SKM-1 (cell line): Measurements from ENCODE around the gene CAPN1.
"Not testable (repeated sequence)": the region's sequence is repeated elsewhere in the genome, so short reads cannot be mapped to it uniquely, and the experiment has no call there.

ENCODE experiments used
- DNase-seq: peaks from one replicate; lab custom pipeline; 2025; ENCODE audit not compliant: unreplicated experiment; lab: John Stamatoyannopoulos, UW

Gene CAPN1

DNA sequence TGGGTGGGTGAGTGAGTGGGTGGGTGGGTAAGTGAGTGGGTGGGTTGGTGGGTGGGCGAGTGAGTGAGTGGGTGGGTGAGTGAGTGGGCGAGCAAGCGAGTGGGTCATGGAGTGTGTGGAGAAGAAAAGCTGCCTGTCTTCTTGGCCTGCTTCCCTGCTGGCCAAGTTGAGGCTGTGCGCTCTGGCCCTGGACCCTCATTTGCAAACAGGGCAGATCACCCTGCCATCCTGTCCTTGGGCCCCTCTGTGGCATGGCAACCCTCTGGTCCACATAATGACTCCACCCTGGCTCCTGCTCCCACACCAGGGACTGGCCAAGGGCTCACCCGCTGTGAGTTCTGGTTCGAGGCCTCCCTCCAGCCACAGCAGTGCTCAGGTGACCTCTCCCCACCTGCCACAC, 35.1 kb downstream of the CAPN1 start:
- DNase-seq, result no peak

DNA sequence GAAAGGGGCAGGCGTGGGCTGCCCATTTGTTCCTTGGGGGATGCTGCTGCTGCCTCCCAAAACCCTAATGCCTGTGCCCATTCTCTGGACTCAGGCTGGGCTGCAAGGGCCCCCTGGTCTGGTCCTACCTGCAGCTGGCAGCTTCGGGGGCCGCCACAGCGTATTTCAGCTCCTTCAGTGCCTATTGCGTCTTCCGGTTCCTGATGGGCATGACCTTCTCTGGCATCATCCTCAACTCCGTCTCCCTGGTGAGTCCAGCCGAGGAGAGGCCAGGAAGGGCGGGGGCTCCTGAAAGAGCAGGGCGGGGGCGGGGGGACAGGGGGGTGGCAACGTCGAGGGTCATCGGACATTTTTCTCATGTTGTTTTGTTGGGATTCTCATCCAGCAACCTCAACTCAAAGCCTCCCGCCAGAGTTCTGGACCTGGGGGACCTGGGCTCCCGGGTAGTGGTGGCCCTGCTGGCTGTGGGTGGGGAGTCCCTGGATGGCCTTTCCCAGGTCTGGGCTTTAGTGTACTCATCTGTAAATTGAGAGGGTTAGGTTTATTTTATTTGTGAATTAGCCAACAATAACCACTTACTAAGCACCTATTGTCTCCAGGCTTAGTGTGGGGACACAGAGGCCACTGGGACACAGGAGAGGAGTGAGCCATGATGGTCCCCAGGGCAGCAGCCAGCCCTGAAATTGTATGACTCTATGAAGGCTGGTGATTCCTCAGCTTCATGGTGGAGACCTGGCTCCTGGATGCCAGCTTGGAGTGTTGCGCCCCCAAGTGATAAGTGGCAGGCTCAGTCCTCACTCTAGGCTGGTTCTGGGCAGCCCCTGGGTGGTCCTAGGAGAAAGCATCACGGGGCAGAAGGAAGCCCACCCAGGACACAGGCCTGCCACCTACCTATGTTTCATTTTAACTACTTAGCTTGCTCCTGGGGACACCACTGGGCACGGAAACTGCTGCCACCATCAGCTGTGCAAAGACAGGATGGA, 36.0 kb downstream of the CAPN1 start:
- no peak for DNase-seq

DNA sequence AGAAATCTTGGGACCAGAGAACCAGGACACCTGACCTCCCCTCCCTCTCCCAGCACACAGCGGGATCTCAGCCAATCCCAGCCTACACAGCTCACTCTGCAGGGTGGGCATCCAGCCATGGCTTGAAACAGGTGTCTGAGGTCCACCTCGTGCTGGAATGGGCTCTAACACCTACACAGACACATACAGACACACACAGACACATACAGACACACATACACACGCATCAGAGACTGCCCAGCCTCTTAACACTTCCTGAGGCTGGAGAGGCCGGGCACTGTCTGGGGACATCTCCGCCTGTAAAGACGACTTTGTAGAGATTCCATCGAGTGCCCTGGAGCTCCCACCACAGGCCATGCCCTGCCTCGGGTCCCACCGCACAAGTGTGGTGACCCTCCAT, 36.7 kb downstream of the CAPN1 start:
- DNase-seq, result no peak

DNA sequence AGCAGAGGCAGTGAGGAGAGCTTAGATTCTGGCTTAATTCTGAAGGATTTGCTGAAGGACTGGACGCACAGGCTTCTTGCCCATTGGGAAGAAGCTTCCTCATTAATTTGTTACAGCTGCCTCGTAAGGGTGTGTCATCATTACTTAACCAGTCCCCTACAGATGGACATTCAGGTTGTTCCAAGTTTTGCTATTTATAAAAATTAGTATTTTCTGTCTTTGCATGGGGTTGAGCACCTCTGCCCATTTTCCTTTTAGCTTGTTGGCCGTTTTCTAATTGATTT, 38.1 kb downstream of the CAPN1 start:
- DNase-seq, result no peak

DNA sequence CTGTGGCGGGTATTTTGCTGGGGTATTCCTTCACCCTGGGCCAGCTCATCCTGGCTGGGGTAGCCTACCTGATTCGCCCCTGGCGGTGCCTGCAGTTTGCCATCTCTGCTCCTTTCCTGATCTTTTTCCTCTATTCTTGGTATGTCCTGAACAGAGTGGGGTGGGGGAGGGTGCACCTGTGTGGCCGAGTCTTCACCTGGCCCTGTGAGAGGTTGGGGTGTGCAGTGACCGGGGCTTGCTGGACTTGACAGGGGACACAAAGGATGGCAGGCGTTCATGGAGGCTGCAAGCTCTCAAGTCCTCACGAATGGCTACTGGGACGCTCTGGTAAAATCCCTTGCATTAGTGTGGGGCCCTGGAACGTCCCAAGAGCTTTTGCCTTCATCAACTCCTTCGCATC, 39.3 kb downstream of the CAPN1 start:
- DNase-seq, result no peak

DNA sequence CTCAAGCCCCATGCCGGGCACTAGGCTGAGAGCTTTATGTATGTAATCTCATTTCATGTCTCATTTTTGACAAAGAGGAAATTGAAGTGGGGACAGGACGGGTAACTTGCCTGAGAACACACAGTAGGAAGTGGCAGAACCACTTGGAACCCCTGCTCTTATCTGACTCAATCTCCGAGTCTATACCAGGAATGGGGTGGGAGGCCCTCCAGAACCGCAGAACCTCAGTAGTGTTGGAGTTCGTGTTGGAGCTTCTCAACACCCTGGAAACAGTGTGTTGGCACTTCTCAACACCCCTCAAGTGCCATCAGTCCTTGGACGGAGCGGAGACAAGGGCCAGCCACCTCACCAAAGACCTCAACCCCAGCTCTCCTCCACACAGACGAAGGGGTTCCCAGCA, 41.3 kb downstream of the CAPN1 start:
- no peak for DNase-seq

DNA sequence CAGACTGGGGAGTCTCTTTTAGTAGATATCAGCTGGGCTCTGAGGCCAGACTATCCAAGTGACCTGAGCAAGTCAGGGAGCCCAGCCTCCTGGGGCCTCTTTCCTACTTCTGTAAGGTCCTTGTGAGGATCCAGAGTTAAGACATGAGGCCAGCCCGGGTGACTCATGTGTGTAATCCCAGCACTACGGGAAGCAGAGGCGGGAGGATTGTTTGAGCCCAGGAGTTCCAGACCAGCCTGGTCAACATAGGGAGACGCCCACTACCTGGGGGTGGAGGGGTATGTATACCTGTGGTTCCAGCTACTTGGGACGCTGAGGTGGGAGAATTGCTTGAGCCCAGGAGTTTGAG, 43.2 kb downstream of the CAPN1 start:
- DNase-seq, result peak; percentile 13

DNA sequence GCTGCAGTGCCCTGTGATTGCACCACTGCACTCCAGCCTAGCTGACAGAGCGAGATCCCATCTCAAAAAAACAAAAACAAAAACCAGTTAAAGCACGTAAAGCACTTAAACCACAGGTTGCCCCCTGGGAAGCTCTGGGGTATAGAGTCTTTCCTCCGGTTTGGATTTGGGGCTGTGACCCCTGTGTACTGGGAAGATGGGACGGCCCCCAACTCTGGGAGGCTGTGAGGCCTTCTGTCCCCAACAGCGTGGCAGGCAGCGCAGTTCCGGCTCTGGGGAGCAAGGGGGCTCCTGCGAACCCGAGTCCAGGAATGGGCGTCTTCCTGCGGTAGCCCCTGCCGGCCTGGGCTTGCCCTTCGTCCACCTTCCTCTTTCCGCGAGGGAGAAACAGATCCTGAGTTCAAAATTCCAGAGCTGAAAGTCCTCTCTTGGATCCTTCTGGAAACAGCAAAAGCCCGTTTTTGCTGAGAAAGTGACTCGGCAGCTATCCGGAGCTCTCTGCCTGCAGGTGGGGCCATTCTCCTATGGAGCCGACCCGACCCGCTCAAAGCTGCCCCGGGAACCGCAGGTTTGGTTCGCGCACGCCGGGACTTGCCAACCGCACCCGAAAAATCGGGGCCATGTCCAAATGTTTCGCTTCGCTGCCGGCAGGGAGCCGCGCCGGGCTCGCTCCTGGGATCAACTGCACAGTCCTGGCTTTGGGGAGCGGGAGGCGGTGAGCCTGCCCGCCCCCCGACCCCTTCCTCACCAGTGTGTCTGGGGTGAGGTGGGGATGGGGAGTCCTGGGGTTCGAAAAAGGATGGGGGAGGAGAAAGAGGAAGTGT, 43.8 kb downstream of the CAPN1 start:
- peak; percentile 35 for DNase-seq

DNA sequence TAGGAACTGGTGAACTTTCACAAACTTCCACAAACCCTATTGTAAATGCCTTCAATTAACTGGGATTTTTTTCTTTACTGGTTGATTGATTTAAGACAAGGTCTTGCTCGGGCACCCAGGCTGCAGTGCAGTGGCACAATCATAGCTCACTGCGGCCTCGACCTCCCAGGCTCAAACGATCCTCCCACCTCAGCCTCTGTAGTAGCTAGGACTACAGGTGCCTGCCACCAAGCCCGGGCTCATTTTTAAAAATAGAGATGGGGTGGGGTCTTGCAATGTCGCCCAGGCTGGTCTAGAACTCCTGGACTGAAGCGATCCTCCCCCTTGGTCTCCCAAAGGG, 44.3 kb downstream of the CAPN1 start:
- DNase-seq, result no peak

DNA sequence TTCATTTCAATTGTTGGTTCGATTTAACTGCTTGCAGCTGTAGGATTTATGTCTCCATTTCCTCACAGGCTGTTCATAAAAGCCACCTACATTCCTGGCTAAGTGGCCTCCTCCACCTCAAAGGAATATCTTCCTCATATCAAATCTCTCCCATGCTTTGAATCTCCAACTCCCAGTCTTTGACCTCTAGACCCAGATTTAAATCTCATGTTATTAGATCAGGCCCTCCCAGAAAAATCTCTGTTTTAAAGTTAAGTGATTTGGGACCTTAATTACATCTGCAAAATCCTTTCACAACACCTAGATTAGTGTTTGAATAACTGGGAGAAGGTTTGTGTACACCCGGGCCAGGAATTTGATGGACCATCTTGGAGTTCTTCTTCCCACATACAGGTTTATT, 46.2 kb downstream of the CAPN1 start:
- no peak for DNase-seq

DNA sequence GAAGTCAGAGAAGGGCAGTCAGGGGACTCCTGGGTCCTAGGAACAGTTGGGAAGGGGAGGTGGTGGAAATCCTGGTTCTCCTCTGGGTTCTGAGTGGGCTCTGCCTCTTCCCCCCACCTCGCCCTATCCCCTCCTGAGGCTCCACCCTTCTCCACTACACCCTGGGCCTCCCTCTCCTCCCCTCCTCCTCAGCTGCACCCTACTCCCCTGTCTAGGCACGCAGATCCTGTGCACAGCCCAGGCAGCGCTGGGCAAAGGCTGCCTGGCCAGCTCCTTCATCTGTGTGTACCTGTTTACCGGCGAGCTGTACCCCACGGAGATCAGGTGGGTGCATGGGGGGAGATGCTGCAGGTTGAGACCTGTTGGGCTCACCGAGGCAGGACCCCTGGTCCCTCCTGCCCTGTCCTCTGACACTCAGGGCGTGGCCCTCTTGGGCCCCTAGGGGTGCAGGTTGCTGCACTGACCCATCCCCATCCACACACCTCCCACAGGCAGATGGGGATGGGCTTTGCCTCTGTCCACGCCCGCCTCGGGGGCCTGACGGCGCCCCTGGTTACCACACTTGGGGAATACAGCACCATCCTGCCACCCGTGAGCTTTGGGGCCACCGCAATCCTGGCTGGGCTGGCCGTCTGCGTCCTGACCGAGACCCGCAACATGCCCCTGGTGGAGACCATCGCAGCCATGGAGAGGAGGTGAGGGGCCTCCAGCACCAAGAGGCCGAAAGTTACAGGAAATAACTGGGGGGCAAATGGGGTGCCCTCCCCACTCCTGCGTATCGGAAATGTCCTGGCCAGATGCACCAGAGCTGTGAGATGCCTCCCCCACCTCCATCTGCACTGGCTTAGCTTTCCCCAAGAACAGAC, 54.7 kb downstream of the CAPN1 start:
- DNase-seq, result no peak

DNA sequence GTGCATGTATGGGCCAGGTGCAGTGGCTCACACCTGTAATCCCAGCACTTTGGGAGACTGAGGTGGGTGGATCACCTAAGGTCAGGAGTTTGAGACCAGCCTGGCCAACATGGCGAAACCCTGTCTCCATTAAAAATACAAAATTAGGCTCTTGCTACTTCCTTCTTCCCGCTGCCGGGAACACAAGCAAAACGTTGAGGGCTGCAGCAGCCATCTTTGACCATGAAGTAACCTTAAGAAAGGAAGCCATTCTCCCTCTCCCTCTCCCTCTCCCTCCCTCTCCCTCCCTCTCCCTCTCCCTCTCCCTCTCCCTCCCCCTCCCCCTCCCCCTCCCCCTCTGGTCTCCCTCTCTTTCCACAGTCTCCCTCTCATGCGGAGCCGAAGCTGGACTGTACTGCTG, 56.6 kb downstream of the CAPN1 start:
- DNase-seq, result not testable (repeated sequence)

DNA sequence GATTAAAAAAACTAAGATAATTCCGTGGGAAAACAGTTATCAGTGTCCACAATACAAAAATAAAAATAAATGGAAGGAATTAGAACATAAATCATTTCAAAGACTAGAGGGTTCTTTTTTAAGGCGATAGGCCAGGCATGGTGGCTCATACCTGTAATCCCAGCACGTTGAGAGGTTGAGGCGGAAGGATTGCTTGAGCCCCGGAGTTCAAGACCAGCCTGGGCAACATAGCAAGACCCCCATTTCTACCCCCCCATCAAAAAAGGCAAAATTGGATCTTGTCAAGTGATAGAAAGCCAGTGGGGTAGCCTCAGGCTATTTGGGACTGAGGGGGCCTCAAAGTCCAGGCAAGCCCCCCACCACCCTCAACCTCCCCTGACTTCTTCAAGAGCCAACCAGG, 59.4 kb downstream of the CAPN1 start:
- DNase-seq, result no peak

DNA sequence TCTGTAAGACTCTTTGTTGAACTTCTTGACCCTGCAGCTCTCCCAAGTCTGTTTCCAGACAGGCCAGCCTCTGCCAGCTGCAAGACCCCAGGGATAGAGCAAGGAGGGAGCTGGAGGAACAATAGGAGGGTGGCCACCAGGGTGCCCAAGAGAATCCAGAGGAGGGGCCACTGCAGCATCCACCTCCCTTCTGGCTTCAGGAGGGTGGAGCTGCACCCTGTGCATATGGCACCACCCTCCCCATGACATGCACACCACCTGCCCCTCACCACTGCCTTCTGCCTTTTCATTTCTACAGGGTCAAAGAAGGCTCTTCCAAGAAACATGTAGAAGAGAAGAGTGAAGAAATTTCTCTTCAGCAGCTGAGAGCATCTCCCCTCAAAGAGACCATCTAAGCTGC, 60.0 kb downstream of the CAPN1 start:
- DNase-seq, result no peak

DNA sequence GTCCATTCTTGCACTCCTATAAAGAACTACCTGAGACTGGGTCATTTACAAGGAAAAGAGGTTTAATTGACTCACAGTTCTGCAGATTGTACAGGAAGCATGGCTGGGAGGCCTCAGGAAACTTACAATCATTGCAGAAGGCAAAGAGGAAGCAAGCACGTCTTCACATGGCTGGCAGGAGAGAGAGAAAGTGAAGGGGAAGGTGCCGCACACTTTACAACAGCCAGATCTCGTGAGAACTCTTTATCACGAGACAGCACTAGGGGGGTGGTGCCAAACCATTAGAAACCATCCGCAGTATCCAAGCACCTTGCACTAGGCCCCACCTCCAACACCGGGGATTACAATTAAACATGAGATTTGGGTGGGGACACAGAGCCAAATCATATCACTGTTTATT, 60.7 kb downstream of the CAPN1 start:
- no peak for DNase-seq

DNA sequence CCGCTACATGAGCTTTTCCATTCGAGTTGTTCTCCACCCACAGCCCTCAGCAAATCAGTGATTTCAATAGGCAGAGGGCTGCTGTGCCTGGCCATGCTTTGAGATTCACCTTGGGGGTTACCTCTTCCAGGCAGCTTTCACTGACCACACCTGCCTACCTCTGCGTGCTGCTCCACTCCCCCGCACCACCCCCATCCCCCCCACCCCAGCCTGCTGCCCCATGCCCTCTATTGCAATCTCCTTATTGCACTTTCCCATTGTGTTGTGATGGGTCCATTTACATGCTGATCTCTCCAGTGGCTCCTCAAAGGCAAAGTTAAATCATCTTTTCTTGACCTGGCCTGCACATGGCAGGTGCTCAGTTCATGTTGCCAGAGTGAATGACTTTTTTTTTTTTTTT, 62.1 kb downstream of the CAPN1 start:
- DNase-seq, result no peak

DNA sequence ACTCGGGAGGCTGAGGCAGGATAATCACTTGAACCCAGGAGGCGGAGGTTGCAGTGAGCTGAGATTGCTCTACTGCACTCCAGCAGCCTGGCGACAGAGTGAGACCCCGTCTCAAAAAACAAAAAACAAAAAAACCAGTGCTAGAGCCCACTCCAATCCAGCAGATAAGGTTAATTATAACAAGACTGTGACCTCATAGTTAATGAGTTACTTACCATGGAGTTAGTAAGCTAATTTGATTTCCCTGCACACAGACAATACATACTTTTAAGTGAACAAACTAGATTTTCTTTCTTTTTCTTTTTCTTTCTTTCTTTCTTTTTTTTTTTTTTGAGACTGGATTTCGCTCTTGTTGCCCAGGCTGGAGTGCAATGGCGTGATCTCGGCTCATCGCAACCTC, 63.3 kb downstream of the CAPN1 start:
- DNase-seq, result not testable (repeated sequence)

DNA sequence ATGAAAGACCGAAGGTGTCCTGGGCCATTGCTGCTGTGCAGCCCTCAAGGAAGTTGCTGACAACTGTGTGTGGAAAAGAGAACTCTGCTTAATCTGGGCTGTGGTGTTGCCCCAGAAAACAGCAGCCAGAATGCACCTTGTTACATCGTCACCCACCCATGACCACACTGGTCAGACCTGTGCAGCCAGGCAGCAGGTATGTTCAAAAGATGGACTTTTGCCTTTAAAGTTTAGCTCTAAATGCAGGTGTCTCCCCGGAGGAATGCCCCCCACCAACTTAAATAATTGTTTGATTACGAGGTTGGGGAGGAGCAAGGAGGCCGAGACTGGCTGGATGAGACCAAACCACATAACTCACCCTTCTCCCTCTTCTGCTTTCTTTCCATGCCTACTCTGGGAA, 64.8 kb downstream of the CAPN1 start:
- DNase-seq, result no peak

DNA sequence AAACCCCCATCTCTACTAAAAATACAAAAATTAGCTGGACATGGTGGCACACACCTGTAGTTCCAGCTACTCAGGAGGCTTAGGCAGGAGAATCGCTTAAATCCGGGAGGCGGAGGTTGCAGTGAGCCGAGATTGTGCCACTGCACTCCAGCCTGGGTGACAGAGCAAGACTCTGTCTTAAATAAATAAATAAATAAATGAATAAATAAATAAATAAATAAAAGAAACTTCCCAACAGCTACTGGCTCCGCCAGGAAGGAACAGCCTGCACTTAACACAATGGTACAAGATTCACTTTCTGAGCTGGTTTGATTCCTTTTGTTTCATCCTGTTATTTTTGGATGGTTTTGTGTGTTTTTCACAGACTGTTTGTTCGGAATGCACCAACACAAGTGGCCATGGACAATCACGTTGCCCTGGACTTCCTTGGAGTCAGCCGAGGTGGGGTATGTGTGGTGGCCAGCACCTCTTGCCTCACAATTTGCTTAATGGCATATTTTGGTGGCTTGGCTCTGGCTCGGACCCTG, 66.5 kb downstream of the CAPN1 start:
- not testable (repeated sequence) for DNase-seq

DNA sequence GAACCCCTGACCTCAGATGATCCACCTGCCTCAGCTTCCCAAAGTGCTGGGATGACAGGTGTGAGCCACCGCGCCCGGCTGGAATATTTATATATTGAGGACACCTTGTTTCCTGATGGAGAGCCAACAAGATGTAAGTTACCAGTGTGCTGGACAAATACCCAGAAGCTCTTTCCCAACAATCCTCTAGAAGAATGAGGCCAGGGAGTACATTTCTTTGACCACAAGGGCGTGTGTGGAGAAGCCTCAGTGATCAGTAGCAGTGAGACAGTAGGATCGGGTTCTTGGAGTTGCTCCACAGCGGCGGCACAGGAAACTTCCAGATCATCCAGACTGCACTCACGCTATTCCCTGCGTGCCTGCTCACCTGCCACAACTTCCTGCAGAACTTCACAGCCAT, 69.7 kb downstream of the CAPN1 start:
- no peak for DNase-seq

DNA sequence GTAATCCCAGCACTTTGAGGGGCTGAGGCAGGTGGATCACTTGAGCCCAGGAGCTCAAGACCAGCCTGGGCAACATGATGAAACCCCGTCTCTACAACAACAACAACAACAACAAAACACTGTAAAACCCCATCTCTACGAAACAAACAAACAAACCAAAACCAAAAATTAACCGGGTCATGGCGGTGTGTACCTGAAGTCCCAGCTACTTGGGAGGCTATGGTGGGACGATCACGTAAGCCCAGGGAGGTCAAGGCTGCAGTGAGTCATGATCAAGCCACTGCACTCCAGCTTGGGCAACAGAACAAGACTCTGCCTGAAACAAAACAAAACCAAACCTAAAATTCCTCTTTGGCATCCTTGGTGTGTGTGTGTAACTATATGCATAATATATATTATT, 73.0 kb downstream of the CAPN1 start:
- no peak for DNase-seq
